PC-3 (cell line): ENCODE data around the gene KRT86. TPM values are rescaled to one million over a fixed set of nuclear protein-coding genes. Genes with fewer than 3 reads are reported as not detected.

Experiments
- ATAC-seq: fragments of 200-7000 bp; cut with Tn5 transposase; 2 replicates; pipeline ENCODE4 v1.9.1; 2020; ENCODE audit warnings: mild to moderate bottlenecking, moderate library complexity
- BruUV-seq: library from RNA; stranded (reverse); fragments of 400-500 nt; replicated peaks from 2 replicates; lab custom pipeline; 2021; lab: Mats Ljungman, UMichigan
- CTCF ChIA-PET: fragments of 300-600 bp; sonication (Branson Sonifier 250); formaldehyde crosslinking; loops from one replicate; lab custom pipeline; 2022; ENCODE audit warnings: antibody characterized with exemption; lab: Charles Lee
- POLR2A ChIA-PET: fragments of 300-600 bp; sonication (Branson Sonifier 250); formaldehyde crosslinking; loops from one replicate; lab custom pipeline; 2022; ENCODE audit warnings: antibody characterized with exemption; ENCODE audit not compliant: unreplicated experiment; lab: Charles Lee
- DNase-seq: peaks from one replicate; pipeline ENCODE4 v3.0.0-alpha.2; 2015
- H2AFZ ChIP-seq: fragments of 300-600 bp; sonication (generic); 2 replicates; pipeline ENCODE4 v1.6.0; 2016; ENCODE audit warnings: antibody characterized with exemption, low read length
- H3F3A ChIP-seq: fragments of 300-600 bp; sonication (generic); one replicate; pipeline ENCODE4 v1.6.0; 2017; ENCODE audit warnings: antibody characterized with exemption, low read length, control low read depth, mild to moderate bottlenecking; ENCODE audit not compliant: unreplicated experiment
- H3K27ac ChIP-seq: fragments of 300-600 bp; sonication (generic); 2 replicates; pipeline ENCODE4 v1.5.1; 2016; ENCODE audit warnings: mild to moderate bottlenecking, low read length
- H3K27me3 ChIP-seq: fragments of 300-600 bp; sonication (generic); 2 replicates; pipeline ENCODE4 v1.6.1; 2016; ENCODE audit warnings: low read length, mixed read lengths
- H3K36me3 ChIP-seq: fragments of 300-600 bp; sonication (generic); 2 replicates; pipeline ENCODE4 v1.6.1; 2016; ENCODE audit warnings: low read depth, mixed run types, low read length, mixed read lengths
- H3K4me1 ChIP-seq: fragments of 300-600 bp; sonication (generic); 2 replicates; pipeline ENCODE4 v1.5.1; 2016; ENCODE audit warnings: low read length; ENCODE audit not compliant: insufficient read depth
- H3K4me2 ChIP-seq: fragments of 300-600 bp; sonication (generic); 2 replicates; pipeline ENCODE4 v1.6.0; 2016; ENCODE audit warnings: low read length
- H3K4me3 ChIP-seq: fragments of 300-600 bp; sonication (generic); 2 replicates; pipeline ENCODE4 v1.5.1; 2016; ENCODE audit warnings: mild to moderate bottlenecking, low read length, mixed read lengths
- H3K79me2 ChIP-seq: fragments of 300-600 bp; sonication (generic); 2 replicates; pipeline ENCODE4 v1.6.1; 2017; ENCODE audit warnings: low read length, mixed read lengths
- H3K9ac ChIP-seq: fragments of 300-600 bp; sonication (generic); 2 replicates; pipeline ENCODE4 v1.6.0; 2016; ENCODE audit warnings: mild to moderate bottlenecking, low read length
- H3K9me2 ChIP-seq: fragments of 300-600 bp; sonication (generic); replicated peaks from 2 replicates; pipeline ENCODE4 v1.6.1; 2016; ENCODE audit warnings: mixed run types, low read length, mixed read lengths
- H3K9me3 ChIP-seq: fragments of 300-600 bp; sonication (generic); 2 replicates; pipeline ENCODE4 v1.6.1; 2016; ENCODE audit warnings: low read length, mixed read lengths
- H4K20me1 ChIP-seq: fragments of 300-600 bp; sonication (generic); 2 replicates; pipeline ENCODE4 v1.6.1; 2016; ENCODE audit warnings: low read length, mixed read lengths
- CTCF ChIP-seq: fragments of 300-600 bp; sonication (generic); conservative IDR thresholded peaks from 2 replicates; pipeline ENCODE4 v1.5.1; 2017; ENCODE audit warnings: antibody characterized with exemption, low read depth, mild to moderate bottlenecking, low read length
- EZH2 ChIP-seq: fragments of 300-600 bp; sonication (generic); IDR thresholded peaks from one replicate; pipeline ENCODE4 v1.6.1; 2017; ENCODE audit warnings: antibody characterized with exemption, mild to moderate bottlenecking, low read length; ENCODE audit not compliant: unreplicated experiment
- EZH2phosphoT487 ChIP-seq: fragments of 300-600 bp; sonication (generic); IDR thresholded peaks from 2 replicates; pipeline ENCODE4 v1.6.1; 2018; ENCODE audit warnings: mild to moderate bottlenecking, antibody characterized with exemption, low read length, borderline replicate concordance
- intact Hi-C: fragments of 100-400 bp; cut with micrococcal nuclease; formaldehyde crosslinking; loops from 2 replicates; pipeline ENCODE4 v1.9.0; 2023
- total RNA-seq: library from RNA; depleted of rRNA; stranded (reverse); fragments of >200 nt; gene quantifications from 2 replicates; pipeline ENCODE4 v1.2.3, GENCODE V29; 2014

Gene KRT86
- total RNA-seq, 1 experiment from 2014 or later = 1.2 TPM

GRCh38 chr12:52259657-52260243, 14.7 kb upstream of the KRT86 start:
- H3K79me2 ChIP-seq = no peaks in the 10 kb centered on the region
- no peaks in the 10 kb centered on the region for H3K27me3 ChIP-seq
- H4K20me1 ChIP-seq = no peaks in the 10 kb centered on the region
- H3K4me2 ChIP-seq = no peak overlapping the region
- POLR2A ChIA-PET = interaction anchor here (0.6 kb wide), 2 partner anchors 18 to 674 kb away, joined by 3 to 8 read pairs; no protein-coding TSS in a partner anchor
- H3K9me2 ChIP-seq = no peaks in the 10 kb centered on the region
- no peak overlapping the region for H2AFZ ChIP-seq
- no peaks in the 10 kb centered on the region for H3K36me3 ChIP-seq
- no peaks in the 10 kb centered on the region for H3K9me3 ChIP-seq
- peak overlapping the region; percentile 23; the same call in 1 of the 2 replicates for H3K27ac ChIP-seq
- intact Hi-C loops = no loop called here
- peak; percentile 54 for ATAC-seq
- no peak overlapping the region for H3K4me3 ChIP-seq
- H3K4me1 ChIP-seq = peaks cover 17% of the 10 kb centered on the region
- peak; percentile 18; the same call in 1 of the 2 replicates for TF ChIP-seq CTCF
- no peak for TF ChIP-seq EZH2phosphoT487
- TF ChIP-seq EZH2 = no peak
- BruUV-seq = no TSS peak
- DNase-seq = no peak
- no peaks in the 10 kb centered on the region for H3F3A ChIP-seq
- CTCF ChIA-PET = no interaction called here
- no peak overlapping the region for H3K9ac ChIP-seq

- peaks cover 17% of the 10 kb centered on the region for H3K4me1 ChIP-seq
- BruUV-seq = no TSS peak
- ChIA-PET POLR2A (interaction anchor here (0.6 kb wide), 1 partner anchor 19 kb away, joined by 8 read pairs; no protein-coding TSS in a partner anchor), CTCF (no interaction called here)
- H3F3A ChIP-seq = no peaks in the 10 kb centered on the region
- TF ChIP-seq CTCF (no peak), EZH2phosphoT487 (no peak), EZH2 (no peak)
- no peak overlapping the region for H3K4me2 ChIP-seq
- intact Hi-C loops = no loop called here
- ATAC-seq (peak; percentile 49), DNase-seq (peak; percentile 34)
- no peaks in the 10 kb centered on the region for H4K20me1 ChIP-seq
- no peaks in the 10 kb centered on the region for H3K36me3 ChIP-seq
- no peaks in the 10 kb centered on the region for H3K9me2 ChIP-seq
- no peaks in the 10 kb centered on the region for H3K27me3 ChIP-seq
- no peaks in the 10 kb centered on the region for H3K9me3 ChIP-seq
- H2AFZ ChIP-seq = no peak overlapping the region
- peak overlapping the region; percentile 23; the same call in 1 of the 2 replicates for H3K27ac ChIP-seq
- H3K9ac ChIP-seq = no peak overlapping the region
- H3K4me3 ChIP-seq = no peak overlapping the region
- no peaks in the 10 kb centered on the region for H3K79me2 ChIP-seq
These were observed 13.9 kb upstream of the KRT86 start for GRCh38 chr12:52260361-52261207.

DNA sequence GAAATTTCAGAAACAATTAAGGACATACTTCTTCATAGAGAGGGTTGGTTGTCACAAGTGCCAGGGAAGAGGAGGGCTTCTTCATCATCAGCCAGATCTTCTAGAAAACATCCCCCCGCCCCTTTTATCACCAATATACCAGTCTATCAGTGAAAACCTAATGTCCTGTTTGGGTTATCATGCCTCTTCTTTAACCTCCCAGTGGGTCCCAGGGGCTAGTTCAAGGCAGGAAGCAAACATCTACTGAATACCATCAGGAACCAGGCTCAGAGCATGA, 13.3 kb upstream of the KRT86 start:
- Histone ChIP-seq H3K27me3 (no peaks in the 10 kb centered on the region), H3F3A (no peaks in the 10 kb centered on the region), H4K20me1 (no peaks in the 10 kb centered on the region), H3K4me3 (no peak overlapping the region), H3K36me3 (no peaks in the 10 kb centered on the region), H3K9ac (no peak overlapping the region), H3K9me3 (no peaks in the 10 kb centered on the region), H3K4me1 (peaks cover 17% of the 10 kb centered on the region), H3K27ac (no peak overlapping the region), H3K79me2 (no peaks in the 10 kb centered on the region), H2AFZ (no peak overlapping the region), H3K4me2 (no peak overlapping the region), H3K9me2 (no peaks in the 10 kb centered on the region)
- TF ChIP-seq EZH2 (no peak), EZH2phosphoT487 (no peak), CTCF (no peak)
- intact Hi-C loops = no loop called here
- no peak for ATAC-seq
- POLR2A ChIA-PET = no interaction called here
- no TSS peak for BruUV-seq
- CTCF ChIA-PET = no interaction called here
- DNase-seq = no peak
